Upper lobe of right lung (tissue), 1 donor: ENCODE measurements around the gene CFI. TPM values are rescaled to one million over a fixed set of nuclear protein-coding genes. Genes with fewer than 3 reads are reported as not detected.

Experiments used
- ATAC-seq: fragments of 200-7000 bp; cut with Tn5 transposase; one replicate; pipeline ENCODE4 v1.9.1; 2020; ENCODE audit warnings: mild to moderate bottlenecking, moderate library complexity
- DNase-seq: peaks from one replicate; pipeline ENCODE4 v3.0.0-alpha.2; 2020
- H3K27ac ChIP-seq: fragments of 200-600 bp; one replicate; pipeline ENCODE4 v1.8.0; 2022
- H3K27me3 ChIP-seq: fragments of 200-600 bp; one replicate; pipeline ENCODE4 v1.8.0; 2022; ENCODE audit warnings: mild to moderate bottlenecking
- H3K36me3 ChIP-seq: fragments of 200-600 bp; one replicate; pipeline ENCODE4 v1.8.0; 2022
- H3K4me1 ChIP-seq: fragments of 200-600 bp; one replicate; pipeline ENCODE4 v1.8.0; 2022
- H3K4me3 ChIP-seq: fragments of 200-600 bp; one replicate; pipeline ENCODE4 v1.8.0; 2022; ENCODE audit warnings: mild to moderate bottlenecking
- H3K9me3 ChIP-seq: fragments of 200-600 bp; one replicate; pipeline ENCODE4 v1.8.0; 2022
- intact Hi-C: fragments of 100-400 bp; cut with DNase I; formaldehyde crosslinking; loops from one replicate; pipeline ENCODE4 v1.11.0; 2022
- total RNA-seq: library from RNA; stranded (reverse); fragmentation: NEBNext Ultra II Directional; extraction: Animal tissue kit (Norgen Biotek cat#: 25700); gene quantifications from one replicate; pipeline ENCODE4 v1.2.1, GENCODE V29; 2021
- TF ChIP-seq, protein P1 (sequence below): fragments of 200-600 bp; IDR thresholded peaks from one replicate; pipeline ENCODE4 v1.8.0; 2022; ENCODE audit warnings: antibody characterized with exemption
- donor health status: DM: no; HTN: yes; CAD: no; lungs with severe emphysema.

The CFI gene
- total RNA-seq, 1 donor from 2014 or later = 61.0 TPM

DNA sequence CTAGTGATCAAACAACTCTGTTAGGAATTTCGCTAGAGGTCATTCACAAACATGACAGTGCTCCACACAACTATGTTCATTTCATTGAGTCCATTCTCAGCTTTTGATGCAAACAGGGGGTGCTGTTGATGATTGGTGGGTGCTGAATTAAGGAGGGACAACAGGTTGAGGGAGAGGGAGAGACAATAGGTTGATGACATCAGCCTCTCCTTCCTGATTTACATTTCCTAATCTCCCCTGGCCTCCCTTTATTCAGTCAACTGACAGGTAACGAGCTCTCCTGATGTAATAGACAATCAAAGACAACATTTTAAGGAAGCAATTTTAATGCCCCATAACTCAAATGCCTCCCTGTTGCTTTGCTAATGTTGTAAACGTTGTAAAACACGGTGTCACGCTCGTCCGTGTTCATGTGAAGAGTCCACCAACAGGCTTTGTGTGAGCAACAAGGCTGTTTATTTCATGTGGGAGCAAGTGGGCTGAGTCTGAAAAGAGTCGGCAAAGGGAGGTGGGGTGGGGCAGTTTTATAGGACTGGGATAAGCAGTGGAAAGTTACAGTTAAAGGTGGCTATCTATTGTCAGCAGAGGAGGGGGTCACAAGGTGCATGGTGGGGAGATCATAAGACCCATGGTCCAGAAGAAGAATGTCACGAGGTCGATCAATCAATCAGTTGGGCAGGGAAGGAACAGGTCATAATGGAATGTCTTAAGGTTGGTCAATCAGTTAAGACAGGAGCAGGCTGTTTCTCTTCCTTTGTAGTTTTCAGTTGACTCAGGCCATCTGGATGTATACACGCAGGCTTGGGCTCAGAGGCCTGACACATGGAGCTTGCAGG is 9.0 kb upstream of the CFI start:
- DNase-seq (no peak), ATAC-seq (no peak)
- TF ChIP-seq, protein P1, sequence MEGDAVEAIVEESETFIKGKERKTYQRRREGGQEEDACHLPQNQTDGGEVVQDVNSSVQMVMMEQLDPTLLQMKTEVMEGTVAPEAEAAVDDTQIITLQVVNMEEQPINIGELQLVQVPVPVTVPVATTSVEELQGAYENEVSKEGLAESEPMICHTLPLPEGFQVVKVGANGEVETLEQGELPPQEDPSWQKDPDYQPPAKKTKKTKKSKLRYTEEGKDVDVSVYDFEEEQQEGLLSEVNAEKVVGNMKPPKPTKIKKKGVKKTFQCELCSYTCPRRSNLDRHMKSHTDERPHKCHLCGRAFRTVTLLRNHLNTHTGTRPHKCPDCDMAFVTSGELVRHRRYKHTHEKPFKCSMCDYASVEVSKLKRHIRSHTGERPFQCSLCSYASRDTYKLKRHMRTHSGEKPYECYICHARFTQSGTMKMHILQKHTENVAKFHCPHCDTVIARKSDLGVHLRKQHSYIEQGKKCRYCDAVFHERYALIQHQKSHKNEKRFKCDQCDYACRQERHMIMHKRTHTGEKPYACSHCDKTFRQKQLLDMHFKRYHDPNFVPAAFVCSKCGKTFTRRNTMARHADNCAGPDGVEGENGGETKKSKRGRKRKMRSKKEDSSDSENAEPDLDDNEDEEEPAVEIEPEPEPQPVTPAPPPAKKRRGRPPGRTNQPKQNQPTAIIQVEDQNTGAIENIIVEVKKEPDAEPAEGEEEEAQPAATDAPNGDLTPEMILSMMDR = no peak
- Histone ChIP-seq H3K27me3 (no peaks in the 10 kb centered on the region), H3K27ac (no peak overlapping the region), H3K4me1 (no peaks in the 10 kb centered on the region), H3K36me3 (no peaks in the 10 kb centered on the region), H3K9me3 (no peaks in the 10 kb centered on the region), H3K4me3 (no peak overlapping the region)
- intact Hi-C loops = no loop called here

DNA sequence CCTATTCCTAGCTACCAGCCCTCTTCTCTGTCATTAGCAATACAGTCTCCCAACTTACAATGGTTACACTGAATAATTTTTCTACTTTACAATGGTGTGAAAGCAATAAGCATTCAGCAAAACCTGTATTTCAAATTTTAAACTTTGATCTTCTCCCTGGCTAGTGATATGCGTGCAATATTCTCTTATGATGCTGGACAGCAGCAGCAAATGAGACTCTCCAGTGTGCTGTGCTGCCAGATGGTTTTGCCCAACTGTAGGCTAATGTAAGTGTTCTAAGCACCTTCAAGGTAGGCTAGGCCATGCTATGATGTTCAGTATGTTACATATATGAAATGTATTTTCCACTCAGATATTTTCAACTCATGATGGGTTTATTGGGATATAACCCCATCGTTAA is 7.9 kb upstream of the CFI start:
- DNase-seq (no peak), ATAC-seq (no peak)
- no peak overlapping the region for H3K4me3 ChIP-seq
- TF ChIP-seq, protein P1 = no peak
- H3K36me3 ChIP-seq = no peaks in the 10 kb centered on the region
- no peaks in the 10 kb centered on the region for H3K4me1 ChIP-seq
- H3K27me3 ChIP-seq = no peaks in the 10 kb centered on the region
- H3K9me3 ChIP-seq = no peaks in the 10 kb centered on the region
- intact Hi-C loops = no loop called here
- no peak overlapping the region for H3K27ac ChIP-seq

DNA sequence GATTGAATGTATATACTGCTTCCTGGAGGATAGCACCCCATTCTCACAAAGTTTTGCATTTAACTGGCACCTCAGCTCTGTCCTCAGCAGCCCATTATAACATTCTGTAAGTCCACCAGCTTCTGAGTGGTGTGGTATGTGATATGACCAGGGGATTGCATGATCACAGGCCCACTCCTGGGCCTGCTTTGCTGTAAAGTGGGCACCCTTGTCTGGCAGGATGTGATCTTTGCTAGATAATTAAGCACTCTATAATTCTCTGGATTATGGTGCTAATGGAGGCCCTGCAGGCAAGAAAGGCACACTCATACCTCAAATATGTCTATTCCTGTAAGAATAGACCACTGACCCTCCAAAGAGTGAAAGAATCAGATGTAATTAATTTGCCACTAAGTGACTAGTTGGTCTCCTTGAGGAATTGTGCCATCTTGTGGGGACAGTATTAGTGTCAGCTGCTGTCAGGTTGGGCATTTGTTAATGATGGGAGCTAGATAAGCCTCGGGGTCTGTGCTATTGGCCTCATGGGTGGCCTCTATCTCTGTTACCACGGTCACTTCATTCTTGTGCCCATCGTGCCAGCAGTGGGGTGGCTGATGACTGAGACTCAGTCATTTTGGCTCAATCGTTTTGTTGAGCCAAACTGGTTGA is 2.2 kb upstream of the CFI start:
- ATAC-seq (peak; percentile 76), DNase-seq (no peak)
- intact Hi-C loops = no loop called here

DNA sequence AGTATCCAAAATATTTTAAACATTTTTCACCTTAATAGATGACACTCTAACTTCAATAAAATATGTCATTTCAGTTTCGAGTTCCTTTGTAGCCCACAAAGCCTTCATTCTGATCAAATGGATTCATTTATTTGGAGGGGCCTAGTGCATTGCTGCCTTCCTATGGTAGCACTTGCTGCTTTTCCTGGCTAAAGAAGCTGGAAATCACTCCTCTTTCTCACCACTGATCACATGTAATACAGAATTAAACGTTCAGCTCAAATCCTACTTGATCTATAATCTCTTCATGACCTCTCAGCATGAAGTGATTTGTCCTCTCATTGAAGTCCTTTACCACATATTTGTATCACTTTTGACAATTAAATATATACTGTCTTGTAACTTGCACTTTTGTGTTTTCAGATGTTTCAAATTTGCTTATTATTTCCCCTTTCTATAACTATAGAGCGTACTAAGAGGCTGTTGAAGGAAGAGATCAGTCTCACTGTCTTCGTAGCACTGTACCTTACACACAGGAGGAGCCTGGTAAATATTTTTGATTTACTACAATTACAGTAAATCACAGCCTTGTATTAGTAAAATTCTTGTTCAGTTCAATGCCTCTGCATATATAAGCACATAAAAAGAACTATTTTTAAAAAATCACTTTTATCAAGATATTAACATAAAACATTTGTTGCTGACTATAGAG is 555 bp downstream of the CFI start:
- intact Hi-C loops = no loop called here
- ATAC-seq = no peak
- no peaks in the 10 kb centered on the region for H3K9me3 ChIP-seq

More for the DNA sequence above, 2.2 kb upstream of the CFI start:
- peaks cover 5% of the 10 kb centered on the region for H3K4me1 ChIP-seq
- no peak overlapping the region for H3K4me3 ChIP-seq
- H3K9me3 ChIP-seq = no peaks in the 10 kb centered on the region
- no peaks in the 10 kb centered on the region for H3K27me3 ChIP-seq
- no peak overlapping the region for H3K27ac ChIP-seq
- TF ChIP-seq, protein P1 = peak; percentile 44
- no peaks in the 10 kb centered on the region for H3K36me3 ChIP-seq

DNA sequence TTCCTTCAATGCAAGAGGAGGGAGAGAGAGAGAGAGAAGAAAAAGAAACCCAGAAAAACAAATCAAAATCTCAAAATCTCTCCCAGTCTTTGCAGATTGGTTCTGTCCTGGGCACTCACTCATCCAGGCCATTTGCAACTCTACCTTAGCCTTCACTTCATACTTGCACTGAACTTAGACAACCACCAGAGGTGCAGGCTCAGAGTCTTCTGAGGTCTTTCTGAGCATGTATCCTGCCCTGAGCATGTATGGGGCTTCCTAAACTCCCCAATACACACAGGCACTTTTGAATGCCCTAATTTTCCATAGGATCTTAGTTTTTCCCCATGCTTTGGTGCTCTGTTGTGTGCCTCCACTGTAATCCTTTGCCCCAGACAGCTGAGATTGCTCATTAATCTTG is 2.9 kb downstream of the CFI start:
- no peak for ATAC-seq
- no peak for DNase-seq
- Histone ChIP-seq H3K4me3 (no peak overlapping the region), H3K27me3 (no peaks in the 10 kb centered on the region), H3K4me1 (peaks cover 5% of the 10 kb centered on the region), H3K27ac (no peak overlapping the region), H3K9me3 (no peaks in the 10 kb centered on the region), H3K36me3 (no peaks in the 10 kb centered on the region)
- intact Hi-C loops = no loop called here
- TF ChIP-seq, protein P1 = no peak

More for the DNA sequence above, 555 bp downstream of the CFI start:
- peak overlapping the region; percentile 32 for H3K27ac ChIP-seq
- peak overlapping the region; percentile 43 for H3K4me3 ChIP-seq
- TF ChIP-seq, protein P1 = no peak
- peaks cover 5% of the 10 kb centered on the region for H3K4me1 ChIP-seq
- no peaks in the 10 kb centered on the region for H3K27me3 ChIP-seq
- DNase-seq = no peak
- no peaks in the 10 kb centered on the region for H3K36me3 ChIP-seq
